HG02588 (cell line): ENCODE data around the gene LEF1.

ENCODE experiments used
- ATAC-seq: cut with Tn5 transposase; IDR thresholded peaks from one replicate; pipeline ENCODE4 v1.9.1; 2021; ENCODE audit warnings: mild to moderate bottlenecking, moderate library complexity; ENCODE audit not compliant: unreplicated experiment

Gene LEF1

GRCh38 chr4:108168671-108169523 is at the start of gene LEF1:
LEF1 (minus strand) TSS chr4:108168932; CDS start chr4:108167767, 1,165 bp downstream.
- ATAC-seq: peak; percentile 34

GRCh38 chr4:108216510-108216909 is 47.8 kb upstream of the LEF1 start:
- no peak for ATAC-seq

GRCh38 chr4:108215055-108215454 is 46.3 kb upstream of the LEF1 start:
- no peak for ATAC-seq

GRCh38 chr4:108213723-108214122 is 45.0 kb upstream of the LEF1 start:
- no peak for ATAC-seq

GRCh38 chr4:108213308-108213707 is 44.6 kb upstream of the LEF1 start:
- ATAC-seq: no peak

- ATAC-seq: no peak
These were observed 42.5 kb upstream of the LEF1 start for GRCh38 chr4:108210989-108211835.

- no peak for ATAC-seq
These were observed 40.8 kb upstream of the LEF1 start for GRCh38 chr4:108209489-108209888.

GRCh38 chr4:108205859-108206258 is 37.1 kb upstream of the LEF1 start:
- ATAC-seq: no peak

- no peak for ATAC-seq
These were observed 35.8 kb upstream of the LEF1 start for GRCh38 chr4:108204518-108204917.

- no peak for ATAC-seq
These were observed 34.6 kb upstream of the LEF1 start for GRCh38 chr4:108203377-108203776.

- no peak for ATAC-seq
These were observed 33.0 kb upstream of the LEF1 start for GRCh38 chr4:108201774-108202173.

GRCh38 chr4:108199881-108200280 is 31.1 kb upstream of the LEF1 start:
- no peak for ATAC-seq

GRCh38 chr4:108193886-108194672 is 25.3 kb upstream of the LEF1 start:
- ATAC-seq: no peak

GRCh38 chr4:108192935-108193334 is 24.2 kb upstream of the LEF1 start:
- ATAC-seq: no peak

- ATAC-seq: no peak
These were observed 23.3 kb upstream of the LEF1 start for GRCh38 chr4:108192056-108192455.

- no peak for ATAC-seq
These were observed 22.7 kb upstream of the LEF1 start for GRCh38 chr4:108191269-108191914.

GRCh38 chr4:108188770-108189169 is 20.0 kb upstream of the LEF1 start:
- ATAC-seq: no peak

- ATAC-seq: no peak
These were observed 16.5 kb upstream of the LEF1 start for GRCh38 chr4:108185252-108185651.

- no peak for ATAC-seq
These were observed 15.8 kb upstream of the LEF1 start for GRCh38 chr4:108184453-108185049.

GRCh38 chr4:108181704-108182103 is 13.0 kb upstream of the LEF1 start:
- ATAC-seq: peak; percentile 50
